HG03442 (cell line): ENCODE measurements around the gene DDX50.
"Not testable (repeated sequence)": the region's sequence is repeated elsewhere in the genome, so short reads cannot be mapped to it uniquely, and the experiment has no call there.

Experiments used
- ATAC-seq: cut with Tn5 transposase; IDR thresholded peaks from one replicate; pipeline ENCODE4 v1.9.1; 2021; ENCODE audit warnings: mild to moderate bottlenecking, moderate library complexity; ENCODE audit not compliant: unreplicated experiment

DDX50 gene, protein sequence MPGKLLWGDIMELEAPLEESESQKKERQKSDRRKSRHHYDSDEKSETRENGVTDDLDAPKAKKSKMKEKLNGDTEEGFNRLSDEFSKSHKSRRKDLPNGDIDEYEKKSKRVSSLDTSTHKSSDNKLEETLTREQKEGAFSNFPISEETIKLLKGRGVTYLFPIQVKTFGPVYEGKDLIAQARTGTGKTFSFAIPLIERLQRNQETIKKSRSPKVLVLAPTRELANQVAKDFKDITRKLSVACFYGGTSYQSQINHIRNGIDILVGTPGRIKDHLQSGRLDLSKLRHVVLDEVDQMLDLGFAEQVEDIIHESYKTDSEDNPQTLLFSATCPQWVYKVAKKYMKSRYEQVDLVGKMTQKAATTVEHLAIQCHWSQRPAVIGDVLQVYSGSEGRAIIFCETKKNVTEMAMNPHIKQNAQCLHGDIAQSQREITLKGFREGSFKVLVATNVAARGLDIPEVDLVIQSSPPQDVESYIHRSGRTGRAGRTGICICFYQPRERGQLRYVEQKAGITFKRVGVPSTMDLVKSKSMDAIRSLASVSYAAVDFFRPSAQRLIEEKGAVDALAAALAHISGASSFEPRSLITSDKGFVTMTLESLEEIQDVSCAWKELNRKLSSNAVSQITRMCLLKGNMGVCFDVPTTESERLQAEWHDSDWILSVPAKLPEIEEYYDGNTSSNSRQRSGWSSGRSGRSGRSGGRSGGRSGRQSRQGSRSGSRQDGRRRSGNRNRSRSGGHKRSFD

GRCh38 chr10:68901105-68901927, at the start of gene DDX50:
Gene DDX50, plus strand, starts transcription at chr10:68901315. Its CDS starts 70 bp downstream, at chr10:68901385.
- peak; percentile 95 for ATAC-seq

DNA sequence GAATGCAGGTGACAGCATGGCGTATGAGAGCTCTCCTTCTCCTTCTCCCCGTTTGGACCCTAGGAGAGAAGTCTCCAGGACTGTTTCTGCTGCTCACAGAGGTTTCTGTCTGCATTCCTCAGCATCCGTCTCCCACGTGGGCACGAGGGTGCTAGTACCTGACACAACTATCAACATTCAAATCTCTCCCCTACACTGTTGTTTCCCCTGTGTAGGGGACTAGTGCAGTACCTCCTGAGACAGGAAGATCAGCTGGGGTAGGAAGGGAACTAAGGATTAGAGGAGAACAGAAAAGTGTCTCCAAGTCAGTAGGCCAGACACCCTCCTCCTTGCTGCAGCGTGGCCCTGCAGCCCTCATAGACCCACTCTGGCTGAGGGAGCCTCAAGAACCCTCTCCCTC, 44.8 kb upstream of the DDX50 start:
- no peak for ATAC-seq

GRCh38 chr10:68857005-68857404, 44.1 kb upstream of the DDX50 start:
- ATAC-seq = no peak

GRCh38 chr10:68861253-68861652, 39.9 kb upstream of the DDX50 start:
- ATAC-seq = no peak

- ATAC-seq = no peak
These were observed 36.5 kb upstream of the DDX50 start for GRCh38 chr10:68864611-68865010.

DNA sequence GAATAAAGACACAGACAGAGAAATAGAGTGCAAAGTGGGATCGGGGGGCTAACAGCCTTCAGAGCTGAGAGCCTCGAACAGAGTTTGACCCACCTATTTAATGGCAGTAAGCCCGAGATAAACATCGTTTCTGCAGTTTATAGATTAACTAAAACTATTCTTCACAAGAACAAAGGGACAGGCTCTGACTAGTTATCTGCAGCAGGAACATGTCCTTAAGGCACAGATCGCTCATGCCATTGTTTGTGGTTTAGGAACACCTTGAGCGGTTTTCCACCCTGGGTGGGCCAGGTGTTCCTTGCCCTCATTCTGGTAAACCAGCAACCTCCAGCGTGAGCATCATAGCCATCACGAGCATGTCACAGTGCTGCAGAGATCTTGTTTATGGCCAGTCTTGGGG, 32.9 kb upstream of the DDX50 start:
- not testable (repeated sequence) for ATAC-seq

- ATAC-seq = no peak
These were observed 31.5 kb upstream of the DDX50 start for GRCh38 chr10:68869623-68870022.

GRCh38 chr10:68870061-68870460, 31.1 kb upstream of the DDX50 start:
- ATAC-seq = no peak

DNA sequence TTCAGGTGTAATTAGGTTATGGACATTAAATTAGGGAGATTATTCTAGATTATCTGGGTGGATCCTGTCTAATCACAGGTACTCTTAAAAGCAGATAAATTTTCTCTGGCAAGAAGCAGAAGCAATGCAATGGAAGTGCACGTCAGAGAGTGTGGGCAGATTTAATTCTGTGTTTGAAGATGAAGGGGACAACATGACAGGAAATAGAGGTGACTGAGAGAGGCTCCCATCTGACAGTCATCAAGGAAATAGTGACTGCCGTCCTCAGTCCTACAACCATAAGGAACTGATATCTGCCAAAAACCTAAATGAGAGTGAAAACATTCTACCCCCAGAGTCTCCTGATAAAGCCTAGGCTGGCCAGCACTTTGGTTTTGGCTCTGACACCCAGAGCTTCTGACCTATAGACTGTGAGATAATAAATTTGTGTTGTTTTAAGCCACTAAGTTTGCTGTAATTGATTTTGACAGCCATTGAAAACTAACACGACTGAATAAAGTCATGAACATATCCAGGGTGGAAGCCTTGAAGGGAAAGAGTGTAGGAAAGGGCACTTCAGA, 30.5 kb upstream of the DDX50 start:
- no peak for ATAC-seq

DNA sequence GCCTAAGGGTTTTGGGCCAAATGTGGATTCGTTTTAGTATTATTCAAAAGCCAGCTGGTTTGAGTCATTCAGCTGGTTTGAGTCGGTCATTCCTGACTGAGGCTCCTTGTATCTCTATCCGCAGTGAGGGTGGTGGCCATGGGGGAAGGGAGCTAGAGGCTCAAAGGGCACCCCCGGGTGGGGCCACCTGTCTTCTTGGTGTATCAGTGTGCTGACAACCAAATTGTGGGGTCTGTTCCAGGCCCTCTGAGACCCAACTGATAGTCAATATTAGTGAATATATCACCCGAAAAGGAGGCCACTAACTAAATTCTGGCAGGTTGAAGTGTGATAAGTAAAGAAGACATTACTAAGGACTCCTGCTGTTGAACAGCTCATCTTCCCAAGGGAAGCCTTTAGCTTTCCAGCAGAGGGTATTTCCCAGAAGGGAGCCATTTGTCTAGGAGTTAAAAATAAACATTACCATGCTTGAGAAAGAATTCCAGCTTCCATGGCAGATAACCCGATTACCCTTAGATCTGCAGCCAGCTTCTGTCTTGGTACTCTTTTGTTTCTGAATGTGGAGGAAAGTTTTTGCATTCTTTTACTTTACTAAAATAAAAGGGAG, 29.9 kb upstream of the DDX50 start:
- ATAC-seq = no peak

DNA sequence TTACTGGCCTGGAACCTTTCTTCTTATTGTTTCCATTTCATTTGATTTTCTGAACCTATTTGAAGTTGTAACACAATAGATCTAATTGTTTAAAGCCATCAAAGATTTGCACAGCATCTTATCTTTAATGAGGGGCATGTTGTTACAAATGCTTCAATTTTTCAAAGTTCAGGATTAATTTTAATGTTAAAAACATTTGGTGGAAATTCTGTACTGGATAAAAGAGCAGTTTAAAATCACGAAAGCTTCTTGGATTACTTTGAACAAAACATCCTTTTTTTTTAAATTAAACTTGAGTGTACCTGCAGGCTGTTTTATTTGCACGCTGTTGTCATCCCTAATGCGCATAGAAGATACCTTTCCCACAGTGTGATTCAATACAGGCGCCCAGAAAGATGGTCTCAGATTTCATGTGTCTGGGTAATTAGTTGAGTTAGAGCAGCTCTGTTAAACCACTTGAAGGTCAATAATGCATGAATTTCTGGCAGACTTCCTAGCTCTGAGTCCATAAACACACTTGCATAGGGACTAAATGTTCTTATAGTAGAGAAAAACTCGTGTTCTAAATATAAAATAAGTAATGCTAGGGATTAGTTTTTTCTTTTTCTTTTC, 29.3 kb upstream of the DDX50 start:
- ATAC-seq = no peak

DNA sequence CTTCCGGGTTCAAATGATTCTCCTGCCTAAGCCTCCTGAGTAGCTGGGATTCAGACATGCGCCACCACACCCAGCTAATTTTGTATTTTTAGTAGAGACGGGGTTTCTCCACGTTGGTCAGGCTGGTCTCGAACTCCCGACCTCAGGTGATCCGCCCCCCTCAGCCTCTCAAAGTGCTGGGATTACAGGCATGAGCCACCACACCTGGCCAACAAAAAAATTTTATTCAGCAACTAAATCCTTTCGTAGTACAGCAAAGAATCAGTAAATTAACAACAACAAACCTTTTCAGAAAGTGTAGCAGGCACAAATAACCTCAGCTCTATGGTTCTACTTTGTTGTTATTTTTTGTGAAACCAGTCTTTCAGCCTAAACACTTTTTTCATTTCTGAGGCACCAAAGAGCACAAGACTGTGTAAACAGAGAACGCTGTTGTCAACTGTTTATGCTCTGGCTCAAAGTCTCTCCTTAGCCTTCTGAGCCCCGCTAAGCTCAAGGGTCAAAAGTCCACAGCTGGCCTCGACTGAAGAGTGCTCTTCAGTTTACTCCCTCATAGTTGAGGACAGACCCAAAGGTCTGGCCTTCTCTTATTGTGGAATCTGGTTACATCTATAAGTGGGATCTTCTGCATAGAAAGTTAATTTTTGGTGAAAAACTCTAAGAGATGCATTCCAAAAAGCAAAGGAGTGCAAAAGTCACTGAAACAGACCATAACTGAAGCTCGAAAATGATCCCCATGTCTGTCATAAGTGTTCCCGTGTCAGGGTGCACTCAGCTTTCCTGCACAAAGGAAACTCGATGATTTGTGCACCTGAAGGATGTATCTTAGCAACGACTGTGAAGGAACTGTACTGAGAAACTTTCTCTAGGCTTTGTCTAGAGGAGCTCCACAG, 24.6 kb upstream of the DDX50 start:
- ATAC-seq = no peak

DNA sequence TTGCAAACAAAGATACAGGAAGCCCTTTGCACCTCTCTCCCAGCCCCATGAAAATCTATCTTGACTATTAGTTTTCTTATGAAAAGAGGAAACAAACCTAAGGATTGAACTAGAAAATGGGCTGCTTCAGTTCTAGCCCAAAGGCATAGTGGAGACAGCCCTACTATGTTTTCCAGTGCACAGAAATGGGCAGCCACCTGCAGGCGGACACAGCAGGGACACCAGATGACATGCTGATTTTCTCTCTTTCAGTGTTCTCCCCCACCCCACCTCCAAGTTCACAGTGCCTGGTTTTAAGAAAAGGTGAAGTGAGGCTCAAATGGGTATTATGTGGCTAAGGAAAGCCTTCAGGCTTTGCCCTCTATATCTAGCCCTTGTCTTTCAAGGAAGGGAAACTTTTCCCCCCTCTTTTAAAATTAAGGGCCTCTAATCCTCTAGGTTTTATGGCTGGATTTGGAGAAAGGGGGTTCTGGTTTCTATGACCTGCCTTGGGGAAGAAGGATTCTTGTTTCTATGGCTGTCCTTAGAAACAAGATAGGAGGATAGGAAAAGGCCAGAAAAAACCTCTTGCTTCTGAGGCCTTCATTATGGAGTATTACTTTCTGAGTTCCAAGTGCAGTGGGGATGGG, 23.5 kb upstream of the DDX50 start:
- ATAC-seq = no peak

GRCh38 chr10:68878496-68878895, 22.6 kb upstream of the DDX50 start:
- no peak for ATAC-seq

- ATAC-seq = no peak
These were observed 21.5 kb upstream of the DDX50 start for GRCh38 chr10:68879628-68880027.

- no peak for ATAC-seq
These were observed 20.9 kb upstream of the DDX50 start for GRCh38 chr10:68880181-68880580.

DNA sequence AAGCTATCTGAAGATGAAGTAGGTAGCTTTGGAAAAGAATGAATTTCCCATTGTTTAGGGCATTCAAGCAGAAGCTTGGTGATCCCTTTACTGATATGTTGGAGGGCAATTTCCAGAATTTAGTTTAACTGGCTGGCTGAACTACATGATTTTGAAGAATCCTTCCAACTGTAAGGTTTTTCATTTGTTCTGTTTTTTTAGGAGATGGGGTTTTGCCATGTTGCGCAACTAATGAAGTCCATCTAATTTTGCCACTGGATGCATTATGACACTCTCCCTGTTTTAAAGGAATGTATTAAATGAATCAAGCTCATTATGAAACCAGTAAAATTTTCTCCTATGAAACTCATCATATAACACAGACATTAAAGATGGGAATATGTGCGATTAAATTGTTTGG, 6.1 kb upstream of the DDX50 start:
- no peak for ATAC-seq

- ATAC-seq = no peak
These were observed 3.8 kb upstream of the DDX50 start for GRCh38 chr10:68897336-68897741.
